Measurements from ENCODE around the gene ONECUT3.

GRCh38 chr19:1754018-1754635, 821 bp downstream of the ONECUT3 start:
- TF ChIP-seq CTCF (IDR thresholded peaks at IDR 0.05), result no peak
- TF ChIP-seq POLR2A (IDR thresholded peaks at IDR 0.05), result no peak
